Neural crest cell (in vitro differentiated cells): ENCODE data around the gene EDIL3. TPM values are rescaled to one million over a fixed set of nuclear protein-coding genes. Genes with fewer than 3 reads are reported as not detected.

Source experiments
- DNase-seq: peaks from one replicate; pipeline ENCODE4 v3.0.0; 2021; ENCODE audit warnings: low read depth, mixed read lengths, low spot score
- H3K27ac Mint-ChIP-seq: one replicate; pipeline ENCODE4 v1.8.0; 2021; ENCODE audit warnings: mild to moderate bottlenecking, mixed read lengths; ENCODE audit not compliant: unreplicated experiment
- H3K27me3 Mint-ChIP-seq: 2 replicates; pipeline ENCODE4 v1.8.0; 2021; ENCODE audit warnings: low read depth, mild to moderate bottlenecking, mixed read lengths
- H3K36me3 Mint-ChIP-seq: 2 replicates; pipeline ENCODE4 v1.8.0; 2021; ENCODE audit warnings: low read depth, mild to moderate bottlenecking, mixed read lengths
- H3K4me1 Mint-ChIP-seq: 2 replicates; pipeline ENCODE4 v1.8.0; 2021; ENCODE audit warnings: mixed read lengths
- H3K4me3 Mint-ChIP-seq: one replicate; pipeline ENCODE4 v1.8.0; 2021; ENCODE audit warnings: mild to moderate bottlenecking, mixed read lengths
- H3K9me3 Mint-ChIP-seq: 2 replicates; pipeline ENCODE4 v1.8.0; 2021; ENCODE audit warnings: mixed read lengths
- total RNA-seq: library from RNA; stranded (reverse); gene quantifications from 2 replicates; pipeline ENCODE4 v1.2.1, GENCODE V29; 2021
- TF ChIP-seq, protein P1 (sequence below): fragments of 200-600 bp; sonication (generic); conservative IDR thresholded peaks from 2 replicates; pipeline ENCODE4 v1.5.0; 2021; ENCODE audit warnings: antibody characterized with exemption, mild to moderate bottlenecking

The EDIL3 gene
- total RNA-seq, 1 donor from 2014 or later, result 1.2 TPM

DNA sequence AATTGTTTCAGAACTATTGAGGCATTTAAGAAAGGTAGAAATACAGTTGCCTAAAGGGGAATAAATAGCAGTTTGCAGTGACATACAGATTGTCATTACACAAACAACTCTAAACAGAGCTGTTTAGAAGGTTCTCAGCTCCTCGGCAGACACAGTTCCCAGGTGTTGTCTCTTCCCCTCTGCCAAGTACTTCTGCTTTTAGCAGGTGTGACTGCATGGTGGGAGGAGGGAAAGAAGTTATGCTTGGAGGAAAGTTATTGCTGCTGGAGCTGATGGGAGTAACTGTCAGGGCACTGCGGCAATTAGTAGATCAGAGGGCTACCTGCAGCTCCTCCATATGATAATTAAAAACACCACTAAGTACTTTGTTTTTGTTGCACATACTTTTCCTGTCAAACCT lies 14.5 kb downstream of the EDIL3 start:
- Mint-ChIP-seq H3K27ac (no peak overlapping the region), H3K27me3 (no peaks in the 10 kb centered on the region), H3K9me3 (no peaks in the 10 kb centered on the region), H3K4me1 (no peaks in the 10 kb centered on the region), H3K4me3 (no peak overlapping the region), H3K36me3 (no peaks in the 10 kb centered on the region)
- no peak for DNase-seq
- TF ChIP-seq, protein P1, sequence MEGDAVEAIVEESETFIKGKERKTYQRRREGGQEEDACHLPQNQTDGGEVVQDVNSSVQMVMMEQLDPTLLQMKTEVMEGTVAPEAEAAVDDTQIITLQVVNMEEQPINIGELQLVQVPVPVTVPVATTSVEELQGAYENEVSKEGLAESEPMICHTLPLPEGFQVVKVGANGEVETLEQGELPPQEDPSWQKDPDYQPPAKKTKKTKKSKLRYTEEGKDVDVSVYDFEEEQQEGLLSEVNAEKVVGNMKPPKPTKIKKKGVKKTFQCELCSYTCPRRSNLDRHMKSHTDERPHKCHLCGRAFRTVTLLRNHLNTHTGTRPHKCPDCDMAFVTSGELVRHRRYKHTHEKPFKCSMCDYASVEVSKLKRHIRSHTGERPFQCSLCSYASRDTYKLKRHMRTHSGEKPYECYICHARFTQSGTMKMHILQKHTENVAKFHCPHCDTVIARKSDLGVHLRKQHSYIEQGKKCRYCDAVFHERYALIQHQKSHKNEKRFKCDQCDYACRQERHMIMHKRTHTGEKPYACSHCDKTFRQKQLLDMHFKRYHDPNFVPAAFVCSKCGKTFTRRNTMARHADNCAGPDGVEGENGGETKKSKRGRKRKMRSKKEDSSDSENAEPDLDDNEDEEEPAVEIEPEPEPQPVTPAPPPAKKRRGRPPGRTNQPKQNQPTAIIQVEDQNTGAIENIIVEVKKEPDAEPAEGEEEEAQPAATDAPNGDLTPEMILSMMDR, result no peak

DNA sequence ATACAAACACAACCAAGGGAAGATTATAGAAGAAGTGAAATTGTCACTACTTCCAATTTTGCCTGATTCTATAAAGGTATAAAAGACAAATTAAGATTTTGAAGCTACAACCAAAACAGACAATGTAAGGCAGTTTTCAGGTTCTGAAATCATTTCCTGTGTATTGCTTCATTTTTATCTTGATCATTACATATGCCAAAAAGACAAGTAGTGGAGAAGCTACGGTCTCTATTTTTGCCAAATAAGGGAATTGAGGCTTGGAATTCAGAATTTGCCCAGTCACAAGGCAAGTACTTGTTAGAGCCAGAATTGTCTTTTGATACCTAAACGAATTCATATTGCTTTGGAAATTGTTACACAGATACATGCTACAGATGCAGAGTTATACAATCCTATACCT lies 20.6 kb downstream of the EDIL3 start:
- H3K4me1 Mint-ChIP-seq, result no peaks in the 10 kb centered on the region
- DNase-seq, result no peak
- no peaks in the 10 kb centered on the region for H3K36me3 Mint-ChIP-seq
- H3K27ac Mint-ChIP-seq, result no peak overlapping the region
- no peaks in the 10 kb centered on the region for H3K27me3 Mint-ChIP-seq
- H3K9me3 Mint-ChIP-seq, result no peaks in the 10 kb centered on the region
- H3K4me3 Mint-ChIP-seq, result no peak overlapping the region
- TF ChIP-seq, protein P1, result no peak

DNA sequence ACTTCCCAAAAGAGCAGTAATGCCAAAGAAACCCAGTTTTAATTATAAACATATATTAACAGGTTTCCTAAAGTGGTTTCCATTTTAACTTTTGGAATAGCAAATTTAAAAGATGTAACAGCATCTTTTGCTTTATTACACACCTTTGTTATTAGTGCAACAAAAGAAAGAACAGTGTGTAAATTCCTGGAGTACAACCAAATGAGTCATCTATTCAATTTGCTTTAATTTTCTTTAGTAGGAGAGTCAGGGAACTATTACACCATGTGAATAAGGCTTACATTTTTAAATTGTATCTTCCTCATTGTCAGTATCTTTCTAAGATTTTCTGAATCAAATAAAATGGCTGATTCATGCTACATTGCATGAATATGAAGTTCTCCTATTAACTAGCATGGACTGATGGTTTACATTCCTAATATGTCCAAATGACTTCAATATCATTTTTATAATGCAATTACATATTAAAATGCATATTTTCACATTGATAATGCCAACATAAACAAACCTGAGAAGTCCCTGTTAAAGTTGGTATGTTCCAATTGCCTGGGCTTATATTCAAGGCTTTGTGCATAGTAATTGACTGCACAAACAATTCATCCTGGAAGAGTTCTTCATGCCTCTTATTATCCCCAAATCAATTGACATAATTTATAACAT lies 22.5 kb downstream of the EDIL3 start:
- no peaks in the 10 kb centered on the region for H3K27me3 Mint-ChIP-seq

DNA sequence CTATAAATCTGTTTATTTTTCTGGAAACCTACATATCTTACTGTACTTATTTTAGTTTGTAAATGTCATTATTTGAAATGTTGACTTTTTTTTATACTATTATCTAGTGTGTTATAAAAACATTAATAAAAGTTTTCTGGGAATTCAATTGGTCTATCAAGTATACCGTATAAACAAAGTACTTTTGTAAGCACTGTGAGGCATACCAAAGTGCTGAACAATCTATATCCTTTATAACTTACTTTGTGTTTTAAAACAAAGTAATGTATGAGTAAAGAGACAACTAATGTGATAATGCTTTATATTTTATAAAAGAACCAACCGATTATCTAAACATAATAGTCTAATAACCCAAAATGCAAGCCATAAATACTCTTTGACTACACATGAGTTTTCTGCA lies 23.1 kb downstream of the EDIL3 start:
- no peaks in the 10 kb centered on the region for H3K27me3 Mint-ChIP-seq
- no peaks in the 10 kb centered on the region for H3K36me3 Mint-ChIP-seq
- H3K27ac Mint-ChIP-seq, result no peak overlapping the region
- DNase-seq, result no peak
- H3K4me3 Mint-ChIP-seq, result no peak overlapping the region
- H3K9me3 Mint-ChIP-seq, result no peaks in the 10 kb centered on the region
- TF ChIP-seq, protein P1, result no peak
- no peaks in the 10 kb centered on the region for H3K4me1 Mint-ChIP-seq

More for the DNA sequence above, 22.5 kb downstream of the EDIL3 start:
- Mint-ChIP-seq H3K4me1 (no peaks in the 10 kb centered on the region), H3K36me3 (no peaks in the 10 kb centered on the region), H3K4me3 (no peak overlapping the region), H3K27ac (no peak overlapping the region), H3K9me3 (no peaks in the 10 kb centered on the region)
- TF ChIP-seq, protein P1, result no peak
- no peak for DNase-seq

DNA sequence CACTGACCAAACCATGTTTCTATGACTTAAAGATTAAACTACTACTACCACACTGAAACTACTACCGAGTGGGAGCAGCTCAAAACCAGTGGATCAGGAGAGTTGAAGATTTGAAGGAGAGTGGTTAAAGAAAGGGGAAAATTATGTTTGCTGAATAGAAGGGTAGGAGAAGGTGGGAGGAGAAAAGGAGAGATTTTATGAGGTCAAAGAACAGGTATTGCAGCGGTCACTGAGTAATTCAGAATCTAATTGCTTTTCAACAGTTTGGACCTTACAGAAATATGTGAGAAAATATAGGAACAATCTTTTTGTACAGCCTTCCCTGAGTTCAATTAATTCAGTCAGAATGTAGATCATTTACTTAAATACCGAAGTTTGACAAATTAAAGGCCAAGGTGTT lies 24.6 kb downstream of the EDIL3 start:
- no peak overlapping the region for H3K27ac Mint-ChIP-seq
- no peaks in the 10 kb centered on the region for H3K27me3 Mint-ChIP-seq
- no peaks in the 10 kb centered on the region for H3K36me3 Mint-ChIP-seq
- TF ChIP-seq, protein P1, result no peak
- no peak for DNase-seq
- no peak overlapping the region for H3K4me3 Mint-ChIP-seq
- H3K4me1 Mint-ChIP-seq, result no peaks in the 10 kb centered on the region
- no peaks in the 10 kb centered on the region for H3K9me3 Mint-ChIP-seq
